Measurements from ENCODE around the gene ACO1. TPM values are rescaled to one million over a fixed set of nuclear protein-coding genes. Genes with fewer than 3 reads are reported as not detected.

ACO1 gene
- total and polyA plus RNA-seq, 9 of the 15 experiments (the other 6 are each of a cell fraction or from before 2014, with no cell fraction given) = 0.96 to 29.7 (median 16.9) TPM

GRCh38 chr9:32344551-32345182, 39.8 kb upstream of the ACO1 start:
- Histone ChIP-seq H3K4me3 (no peak overlapping the region), H2AFZ (ENCODE audit: low read depth, low read length) (no peak overlapping the region), H4K20me1 (replicated peaks; ENCODE audit: control insufficient read depth, insufficient read depth, low read length) (no peaks in the 10 kb centered on the region), H3K79me2 (ENCODE audit: control insufficient read depth, insufficient read depth, low read length) (no peaks in the 10 kb centered on the region), H3K4me2 (ENCODE audit: insufficient read depth, low read length) (no peak overlapping the region), H3K27me3 (ENCODE audit: control insufficient read depth in 2 of 2, insufficient read depth in 2 of 2, low read length in 2 of 2) (no peaks in the 10 kb centered on the region; a peak in 1 of 5 replicates), H3K4me1 (replicated peaks in 1 of 2; ENCODE audit: control insufficient read depth in 2 of 2, insufficient read depth in 2 of 2, low read length in 2 of 2) (no peaks in the 10 kb centered on the region), H3K9ac (ENCODE audit: insufficient read depth in 1 of 2, low read depth in 2 of 2, low read length in 2 of 2) (no peak overlapping the region), H3K36me3 (ENCODE audit: control insufficient read depth, insufficient read depth, low read length) (no peaks in the 10 kb centered on the region), H3K27ac (ENCODE audit: extremely low read depth, low read depth, low read length) (no peak overlapping the region), H3K9me3 (replicated peaks; ENCODE audit: control insufficient read depth, insufficient read depth, low read depth, low read length) (no peaks in the 10 kb centered on the region), H3K9me1 (ENCODE audit: control insufficient read depth, insufficient read depth, low read length) (no peaks in the 10 kb centered on the region)
- no peak for TF ChIP-seq SPI1 (IDR thresholded peaks at IDR 0.05; ENCODE audit: borderline replicate concordance, low read depth, low read length)
- no peak for TF ChIP-seq KLF16 (IDR thresholded peaks at IDR 0.05)
- TF ChIP-seq HLTF (IDR thresholded peaks at IDR 0.05) = no peak
- TF ChIP-seq GATAD2B (IDR thresholded peaks at IDR 0.05; ENCODE audit: borderline replicate concordance) = no peak
- TF ChIP-seq HINFP (tag; conservative IDR thresholded peaks at IDR 0.05; ENCODE audit: low read depth) = no peak
- TF ChIP-seq TEAD1 (CRISPR knock-in tag; IDR thresholded peaks at IDR 0.05) = no peak
- TF ChIP-seq ZNF239 (CRISPR knock-in tag; IDR thresholded peaks at IDR 0.05) = no peak
- no peak for FAIRE-seq
- intact Hi-C loops (cut with micrococcal nuclease) (no loop called here), in situ Hi-C loops (cut with MboI) (no loop called here)
- BruUV-seq (replicated peaks) = no TSS peak
- WGBS (ENCODE audit: insufficient coverage, low coverage, missing lambda C conversion rate) = 3% methylated on average over 4 of the region's 6 CpGs
- DNase-seq (ENCODE audit: extremely low read depth in 1 of 4, low spot score in 3 of 4) = no peak
- POLR2A ChIA-PET = no interaction called here
- ATAC-seq = no peak
- CTCF ChIA-PET (ENCODE audit: low intra/inter-chr PET ratio) = no interaction called here

All from K562 (cell line).